ENCODE data around the gene HIGD2B.
"Not testable (repeated sequence)": the region's sequence is repeated elsewhere in the genome, so short reads cannot be mapped to it uniquely, and the experiment has no call there.

HIGD2B gene

DNA sequence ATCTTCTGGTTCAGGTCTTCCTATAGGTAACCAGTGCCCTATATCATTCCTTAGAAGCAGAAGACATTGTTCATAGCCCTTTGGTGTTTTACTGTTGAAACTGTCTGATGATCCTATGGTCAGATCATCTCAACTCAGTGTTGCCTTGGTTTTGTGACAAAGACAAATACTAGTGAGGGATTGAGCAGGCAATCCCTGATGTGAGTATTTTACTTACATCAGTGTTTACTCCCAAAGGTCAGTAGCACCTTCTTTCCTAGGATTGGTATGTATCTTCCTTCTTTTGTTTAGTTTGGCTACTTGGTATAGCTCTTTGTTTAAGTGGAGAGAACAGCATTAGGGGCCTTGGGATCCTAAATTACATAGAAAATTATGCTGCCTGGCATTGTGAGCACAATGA lies 41.2 kb upstream of the HIGD2B start:
- TF ChIP-seq, protein P1, sequence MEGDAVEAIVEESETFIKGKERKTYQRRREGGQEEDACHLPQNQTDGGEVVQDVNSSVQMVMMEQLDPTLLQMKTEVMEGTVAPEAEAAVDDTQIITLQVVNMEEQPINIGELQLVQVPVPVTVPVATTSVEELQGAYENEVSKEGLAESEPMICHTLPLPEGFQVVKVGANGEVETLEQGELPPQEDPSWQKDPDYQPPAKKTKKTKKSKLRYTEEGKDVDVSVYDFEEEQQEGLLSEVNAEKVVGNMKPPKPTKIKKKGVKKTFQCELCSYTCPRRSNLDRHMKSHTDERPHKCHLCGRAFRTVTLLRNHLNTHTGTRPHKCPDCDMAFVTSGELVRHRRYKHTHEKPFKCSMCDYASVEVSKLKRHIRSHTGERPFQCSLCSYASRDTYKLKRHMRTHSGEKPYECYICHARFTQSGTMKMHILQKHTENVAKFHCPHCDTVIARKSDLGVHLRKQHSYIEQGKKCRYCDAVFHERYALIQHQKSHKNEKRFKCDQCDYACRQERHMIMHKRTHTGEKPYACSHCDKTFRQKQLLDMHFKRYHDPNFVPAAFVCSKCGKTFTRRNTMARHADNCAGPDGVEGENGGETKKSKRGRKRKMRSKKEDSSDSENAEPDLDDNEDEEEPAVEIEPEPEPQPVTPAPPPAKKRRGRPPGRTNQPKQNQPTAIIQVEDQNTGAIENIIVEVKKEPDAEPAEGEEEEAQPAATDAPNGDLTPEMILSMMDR (IDR thresholded peaks at IDR 0.05; ENCODE audit: low read depth, low read length), result no peak
- no peak for DNase-seq (ENCODE audit: extremely low read depth, low read depth)

DNA sequence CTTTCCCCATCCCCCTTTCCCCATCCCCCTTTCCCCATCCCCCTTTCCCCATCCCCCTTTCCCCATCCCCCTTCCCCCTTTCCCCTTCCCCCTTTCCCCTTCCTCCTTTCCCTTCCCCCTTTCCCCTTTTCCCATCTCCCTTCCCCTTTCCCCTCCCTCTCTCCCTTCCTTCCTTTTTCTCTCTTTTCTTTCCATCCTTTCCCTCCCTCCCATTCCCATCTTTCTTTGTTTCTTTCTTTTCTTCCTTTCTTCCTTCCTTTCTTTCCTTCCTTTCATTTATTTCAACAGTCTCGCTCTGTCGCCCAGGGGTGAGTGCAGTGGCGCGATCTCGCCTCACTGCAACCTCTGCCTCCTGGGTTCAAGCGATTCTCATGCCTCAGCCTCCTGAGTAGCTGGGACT lies 39.9 kb upstream of the HIGD2B start:
- DNase-seq (ENCODE audit: extremely low read depth, low read depth), result not testable (repeated sequence)

GRCh38 chr15:72725446-72725845 lies 39.5 kb upstream of the HIGD2B start:
- TF ChIP-seq, protein P1 (IDR thresholded peaks at IDR 0.05; ENCODE audit: low read depth, low read length), result no peak
- DNase-seq (ENCODE audit: extremely low read depth, low read depth), result no peak

DNA sequence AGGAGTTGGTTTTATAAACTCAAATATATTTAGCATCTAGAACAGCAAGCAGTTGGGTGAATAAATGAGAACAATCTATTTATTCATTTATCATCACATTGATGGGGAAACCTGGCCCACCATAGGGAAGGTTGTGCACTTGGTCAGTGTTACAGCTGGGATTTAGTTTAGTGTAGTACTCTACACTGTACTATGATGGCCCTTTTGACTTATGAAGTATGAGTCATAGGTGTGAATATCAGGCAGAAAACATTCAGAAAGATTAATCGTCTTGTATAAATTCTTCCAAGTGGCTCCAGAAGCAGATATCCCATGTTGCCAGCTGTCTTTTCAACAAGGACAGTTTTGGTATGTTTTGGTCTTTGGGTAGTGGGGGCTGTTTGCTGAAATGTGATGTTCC lies 38.0 kb upstream of the HIGD2B start:
- TF ChIP-seq, protein P1 (IDR thresholded peaks at IDR 0.05; ENCODE audit: low read depth, low read length), result no peak
- no peak for DNase-seq (ENCODE audit: extremely low read depth, low read depth)

- peak; percentile 51 for DNase-seq (ENCODE audit: extremely low read depth, low read depth)
- TF ChIP-seq, protein P1 (IDR thresholded peaks at IDR 0.05; ENCODE audit: low read depth, low read length), result peak; percentile 79
Measured at GRCh38 chr15:72722071-72722696, 36.2 kb upstream of the HIGD2B start.

- DNase-seq (ENCODE audit: extremely low read depth, low read depth), result not testable (repeated sequence)
Measured at GRCh38 chr15:72708551-72709303, 22.7 kb upstream of the HIGD2B start.

GRCh38 chr15:72706266-72706665 lies 20.3 kb upstream of the HIGD2B start:
- TF ChIP-seq, protein P1 (IDR thresholded peaks at IDR 0.05; ENCODE audit: low read depth, low read length), result no peak
- no peak for DNase-seq (ENCODE audit: extremely low read depth, low read depth)

GRCh38 chr15:72700076-72700475 lies 14.1 kb upstream of the HIGD2B start:
- no peak for DNase-seq (ENCODE audit: extremely low read depth, low read depth)

More at GRCh38 chr15:72700076-72700475, 14.1 kb upstream of the HIGD2B start:
- TF ChIP-seq, protein P1 (IDR thresholded peaks at IDR 0.05; ENCODE audit: low read depth, low read length), result no peak
